Transverse colon (tissue), 4 donors: ENCODE data around the gene FHOD1. TPM values are rescaled to one million over a fixed set of nuclear protein-coding genes. Genes with fewer than 3 reads are reported as not detected.

Experiments used
- DNase-seq: peaks from one replicate; pipeline ENCODE4 v3.0.0-alpha.2; 2019
- H3K27ac ChIP-seq, 4 donors: fragments of 200-600 bp; sonication (generic); 2 replicates each; pipeline ENCODE4 v1.5.1; 2016 to 2018; ENCODE audit warnings: inconsistent platforms in 4 of 4
- H3K27me3 ChIP-seq: fragments of 200-600 bp; sonication (generic); 2 replicates; pipeline ENCODE4 v1.5.1; 2017; ENCODE audit warnings: inconsistent platforms
- H3K36me3 ChIP-seq, 4 donors: fragments of 200-600 bp; sonication (generic); 2 replicates each; pipeline ENCODE4 v1.5.1; 2017 to 2019; ENCODE audit warnings: inconsistent platforms in 4 of 4
- H3K4me1 ChIP-seq, 4 donors: fragments of 200-600 bp; sonication (generic); 2 replicates each; pipeline ENCODE4 v1.5.1; 2017 to 2020; ENCODE audit warnings: inconsistent platforms in 4 of 4
- H3K4me3 ChIP-seq, 4 donors: fragments of 200-600 bp; sonication (generic); 1 replicate in 1 of 4; 2 replicates in 3 of 4; pipeline versions ENCODE4 v1.5.1 to v1.6.1; 2017 to 2019; ENCODE audit warnings: inconsistent platforms in 4 of 4
- H3K9me3 ChIP-seq, 2 donors: fragments of 200-600 bp; sonication (generic); 2 replicates each; pipeline ENCODE4 v1.5.1; 2017 to 2019; ENCODE audit warnings: inconsistent platforms in 2 of 2
- CTCF ChIP-seq, 5 experiments: fragments of 200-600 bp in 3 of 5; fragments of 450-650 bp in 2 of 5; sonication (generic) in 3 of 5; IDR thresholded peaks; 1 replicate in 2 of 5; 2 replicates in 3 of 5; pipeline ENCODE4 v1.5.1; 2016 to 2017; ENCODE audit warnings: antibody characterized with exemption in 5 of 5, inconsistent platforms in 3 of 5, mild to moderate bottlenecking in 2 of 5, moderate library complexity in 1 of 5
- EP300 ChIP-seq: sonication (generic); formaldehyde crosslinking; IDR thresholded peaks from one replicate; pipeline ENCODE4 v1.6.1; 2017; ENCODE audit warnings: antibody characterized with exemption, low read depth
- POLR2A ChIP-seq: fragments of 450-650 bp; IDR thresholded peaks from one replicate; pipeline ENCODE4 v1.6.1; 2016; ENCODE audit warnings: antibody characterized with exemption, mild to moderate bottlenecking, moderate library complexity
- POLR2AphosphoS5 ChIP-seq, 3 donors: sonication (generic); formaldehyde crosslinking; IDR thresholded peaks; one replicate each; pipeline ENCODE4 v1.6.1; 2016; ENCODE audit warnings: antibody characterized with exemption in 3 of 3
- WGBS, 2 donors: methylation state at CpG; one replicate each; pipeline ENCODE4 v1.1.5; 2018; ENCODE audit warnings: low coverage in 1 of 2; 5-methylcytosine and 5-hydroxymethylcytosine counted together
- in situ Hi-C, 4 donors: fragments of 200-750 bp; cut with MboI; loops; one replicate each; pipeline versions ENCODE4 v1.15.0 to v1.15.1; 2017; ENCODE audit warnings: low sequenced_read_pairs in 3 of 4, low pct_ligation_motif_present in 1 of 4, low pct_unique_long_range_greater_than_20kb in 1 of 4
- intact Hi-C: fragments of 100-400 bp; cut with DNase I; formaldehyde crosslinking; loops from one replicate; pipeline ENCODE4 v1.15.1; 2023; ENCODE audit warnings: low total_unique reads
- total RNA-seq, 4 donors: library from RNA; depleted of rRNA; stranded (reverse); fragments of >200 nt; gene quantifications; one replicate each; pipeline ENCODE4 v1.1.0, GENCODE V29; 2016

FHOD1 gene
- total RNA-seq, 4 donors from 2014 or later, result 25.1 to 177 (median 33.6) TPM

GRCh38 chr16:67211674-67212073, 35.6 kb downstream of the FHOD1 start:
- TF ChIP-seq CTCF (IDR thresholded peaks at IDR 0.05) (no peak), POLR2AphosphoS5 (IDR thresholded peaks at IDR 0.05) (no peak), POLR2A (no peak)
- H3K4me3 ChIP-seq, result no peak overlapping the region
- in situ Hi-C loops, result no loop called here
- no peaks in the 10 kb centered on the region for H3K9me3 ChIP-seq
- H3K27ac ChIP-seq, result no peak overlapping the region
- H3K27me3 ChIP-seq, result no peaks in the 10 kb centered on the region
- H3K36me3 ChIP-seq, result no peaks in the 10 kb centered on the region
- intact Hi-C loops, result no loop called here
- no peak for DNase-seq
- WGBS, 2 donors, result 80 to 83% methylated on average over 1 to 7 of the region's 7 CpGs
- no peaks in the 10 kb centered on the region for H3K4me1 ChIP-seq

- intact Hi-C loops (no loop called here), in situ Hi-C loops (no loop called here)
- Histone ChIP-seq H3K9me3 (no peaks in the 10 kb centered on the region), H3K27me3 (no peaks in the 10 kb centered on the region), H3K4me1 (no peaks in the 10 kb centered on the region), H3K27ac (no peak overlapping the region), H3K36me3 (no peaks in the 10 kb centered on the region), H3K4me3 (no peak overlapping the region)
- TF ChIP-seq POLR2AphosphoS5 (IDR thresholded peaks at IDR 0.05), result no peak
- TF ChIP-seq EP300, result no peak
- no peak for TF ChIP-seq CTCF (IDR thresholded peaks at IDR 0.05)
- no peak for TF ChIP-seq POLR2A
- DNase-seq, result no peak
- 89% methylated on average over 21 of the region's 25 CpGs; no CpG with 5 or more reads in 1 of the 2 donors for WGBS, 2 donors
These were observed 37.0 kb downstream of the FHOD1 start for GRCh38 chr16:67210069-67210937.

- in situ Hi-C loops (no loop called here), intact Hi-C loops (no loop called here)
- no peak overlapping the region for H3K4me3 ChIP-seq
- no peak for DNase-seq
- 40 to 78% methylated on average over 1 to 8 of the region's 8 CpGs for WGBS, 2 donors
- H3K27ac ChIP-seq, result no peak overlapping the region
- no peaks in the 10 kb centered on the region for H3K36me3 ChIP-seq
- no peaks in the 10 kb centered on the region for H3K27me3 ChIP-seq
- TF ChIP-seq EP300 (no peak), CTCF (IDR thresholded peaks at IDR 0.05) (no peak), POLR2AphosphoS5 (IDR thresholded peaks at IDR 0.05) (no peak), POLR2A (no peak)
- H3K4me1 ChIP-seq, result no peaks in the 10 kb centered on the region
- no peaks in the 10 kb centered on the region for H3K9me3 ChIP-seq
These were observed 37.7 kb downstream of the FHOD1 start for GRCh38 chr16:67209565-67209964.

- no peak overlapping the region for H3K27ac ChIP-seq
- no peaks in the 10 kb centered on the region for H3K27me3 ChIP-seq
- H3K4me3 ChIP-seq, result no peak overlapping the region
- DNase-seq, result no peak
- in situ Hi-C loops, result no loop called here
- intact Hi-C loops, result no loop called here
- WGBS, 2 donors, result 85% methylated on average over 10 of the region's 11 CpGs; no CpG with 5 or more reads in 1 of the 2 donors
- no peaks in the 10 kb centered on the region for H3K36me3 ChIP-seq
- H3K4me1 ChIP-seq, result no peaks in the 10 kb centered on the region
- TF ChIP-seq CTCF (IDR thresholded peaks at IDR 0.05), result no peak
- no peak for TF ChIP-seq EP300
- no peak for TF ChIP-seq POLR2AphosphoS5 (IDR thresholded peaks at IDR 0.05)
- no peak for TF ChIP-seq POLR2A
- H3K9me3 ChIP-seq, result no peaks in the 10 kb centered on the region
These were observed 39.0 kb downstream of the FHOD1 start for GRCh38 chr16:67208154-67208896.
